Measurements from ENCODE around the gene ATXN7L2.

Gene ATXN7L2

GRCh38 chr1:109504974-109505373 lies 21.3 kb downstream of the ATXN7L2 start:
- no peak for TF ChIP-seq ZFX (IDR thresholded peaks at IDR 0.05; ENCODE audit: borderline replicate concordance)
- TF ChIP-seq, protein P1, sequence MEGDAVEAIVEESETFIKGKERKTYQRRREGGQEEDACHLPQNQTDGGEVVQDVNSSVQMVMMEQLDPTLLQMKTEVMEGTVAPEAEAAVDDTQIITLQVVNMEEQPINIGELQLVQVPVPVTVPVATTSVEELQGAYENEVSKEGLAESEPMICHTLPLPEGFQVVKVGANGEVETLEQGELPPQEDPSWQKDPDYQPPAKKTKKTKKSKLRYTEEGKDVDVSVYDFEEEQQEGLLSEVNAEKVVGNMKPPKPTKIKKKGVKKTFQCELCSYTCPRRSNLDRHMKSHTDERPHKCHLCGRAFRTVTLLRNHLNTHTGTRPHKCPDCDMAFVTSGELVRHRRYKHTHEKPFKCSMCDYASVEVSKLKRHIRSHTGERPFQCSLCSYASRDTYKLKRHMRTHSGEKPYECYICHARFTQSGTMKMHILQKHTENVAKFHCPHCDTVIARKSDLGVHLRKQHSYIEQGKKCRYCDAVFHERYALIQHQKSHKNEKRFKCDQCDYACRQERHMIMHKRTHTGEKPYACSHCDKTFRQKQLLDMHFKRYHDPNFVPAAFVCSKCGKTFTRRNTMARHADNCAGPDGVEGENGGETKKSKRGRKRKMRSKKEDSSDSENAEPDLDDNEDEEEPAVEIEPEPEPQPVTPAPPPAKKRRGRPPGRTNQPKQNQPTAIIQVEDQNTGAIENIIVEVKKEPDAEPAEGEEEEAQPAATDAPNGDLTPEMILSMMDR (IDR thresholded peaks at IDR 0.05): no peak
- no peak overlapping the region for H3K27ac ChIP-seq

DNA sequence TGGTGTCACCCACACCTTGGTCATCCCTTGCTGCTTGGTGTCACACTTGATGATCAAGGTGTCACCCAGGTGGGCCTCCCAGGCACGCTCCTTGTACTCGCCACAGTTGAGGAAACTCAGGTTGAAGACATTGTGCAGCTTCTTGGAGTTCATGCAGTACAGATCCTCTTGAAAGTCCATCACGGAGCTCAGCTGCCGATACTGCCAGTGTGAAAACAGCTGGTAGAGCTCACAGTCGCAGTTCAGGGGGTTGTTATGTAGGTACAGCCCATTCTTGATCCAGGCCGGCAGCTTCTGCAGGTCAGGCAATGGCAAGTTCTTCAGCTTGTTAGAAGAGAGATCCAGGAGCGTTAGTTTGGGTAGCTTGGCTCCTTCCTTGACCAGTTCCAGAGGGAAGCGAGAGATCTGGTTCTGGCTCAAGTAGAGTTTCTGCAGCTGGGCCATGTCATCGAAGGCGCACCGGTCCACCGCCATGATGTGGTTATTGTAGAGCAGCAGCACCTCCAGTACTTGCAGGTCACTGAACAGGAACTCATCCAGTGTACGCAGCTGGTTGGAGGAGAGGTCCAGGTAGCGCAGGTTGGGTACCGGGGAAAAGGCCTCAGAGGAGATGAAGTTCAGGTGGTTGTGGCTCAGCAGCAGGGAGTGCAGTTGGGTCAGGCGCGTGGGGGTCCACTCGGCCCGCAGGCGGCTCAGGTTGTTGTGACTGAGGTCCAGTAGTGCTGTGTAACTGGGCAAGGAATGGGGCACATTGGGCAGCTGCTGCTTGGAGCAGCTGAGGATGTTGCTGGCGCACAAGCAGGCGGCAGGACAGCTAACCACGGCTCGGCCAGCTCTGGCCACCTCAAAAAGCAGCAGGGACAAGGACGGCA lies 24.5 kb downstream of the ATXN7L2 start:
- no peak for TF ChIP-seq ZFX (IDR thresholded peaks at IDR 0.05; ENCODE audit: borderline replicate concordance)
- TF ChIP-seq, protein P1 (IDR thresholded peaks at IDR 0.05): no peak
- no peak overlapping the region for H3K27ac ChIP-seq

- H3K27ac ChIP-seq: no peak overlapping the region
- no peak for TF ChIP-seq ZFX (IDR thresholded peaks at IDR 0.05; ENCODE audit: borderline replicate concordance)
- TF ChIP-seq, protein P1 (IDR thresholded peaks at IDR 0.05): no peak
Measured at GRCh38 chr1:109508873-109509175, 25.1 kb downstream of the ATXN7L2 start.

DNA sequence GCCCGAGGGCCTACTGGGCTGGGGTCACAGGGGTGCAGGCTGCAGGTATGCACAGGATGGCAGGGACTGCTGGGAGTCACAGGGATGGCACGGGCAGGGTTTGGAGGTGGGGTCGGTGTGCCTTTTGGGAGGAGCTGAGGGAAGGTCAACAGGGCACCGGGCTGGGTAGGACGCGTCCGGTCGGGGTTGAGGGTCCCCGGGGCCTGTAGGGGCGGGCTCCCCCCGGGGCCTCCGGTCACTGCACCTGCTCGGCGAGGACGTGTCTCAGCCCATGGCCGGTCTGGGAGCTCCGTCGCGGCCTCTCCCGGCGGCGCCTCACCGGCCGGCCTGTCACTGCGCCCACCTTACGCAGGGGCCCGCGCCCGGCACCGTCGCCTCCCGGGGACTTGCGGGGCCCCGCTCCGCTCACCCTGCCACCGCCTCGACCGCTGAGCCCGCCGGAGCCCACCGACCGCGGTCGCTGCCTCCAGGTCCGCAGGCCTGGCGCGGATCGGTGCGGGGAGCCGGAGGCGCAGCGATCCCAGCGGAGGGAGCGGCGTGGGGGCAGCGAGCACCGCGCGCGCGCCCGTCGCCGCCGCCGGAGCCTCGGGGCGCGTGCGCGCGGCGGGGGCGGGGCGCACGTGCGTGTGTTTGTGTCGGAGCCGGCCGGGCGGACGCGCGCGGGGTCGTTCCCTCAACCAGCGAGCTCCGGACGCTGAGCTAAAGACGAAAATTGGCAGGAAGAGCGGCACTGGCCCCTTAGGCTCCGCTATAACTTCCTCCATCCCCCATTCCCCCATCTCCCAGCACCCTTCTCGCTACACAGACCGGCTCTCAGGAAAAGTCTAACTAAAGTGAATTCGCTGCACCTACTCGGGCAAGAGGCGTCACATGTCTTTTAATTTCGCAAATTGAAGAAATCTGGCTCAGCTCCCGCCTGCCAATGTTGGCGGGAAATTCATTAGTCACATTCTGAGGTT lies 25.8 kb downstream of the ATXN7L2 start, which contains the start of gene AMIGO1:
Gene AMIGO1, minus strand, starts transcription at position 552 of the 959 bp plus-strand sequence. CDS start 815 bp downstream, outside the sequence.
- TF ChIP-seq, protein P1 (IDR thresholded peaks at IDR 0.05): no peak
- TF ChIP-seq ZFX (IDR thresholded peaks at IDR 0.05; ENCODE audit: borderline replicate concordance): no peak
- no peak within 1 kb of the TSS for H3K27ac ChIP-seq

GRCh38 chr1:109513110-109513710 lies 29.5 kb downstream of the ATXN7L2 start:
- H3K27ac ChIP-seq: no peak overlapping the region
- TF ChIP-seq ZFX (IDR thresholded peaks at IDR 0.05; ENCODE audit: borderline replicate concordance): no peak
- TF ChIP-seq, protein P1 (IDR thresholded peaks at IDR 0.05): no peak

GRCh38 chr1:109514846-109515245 lies 31.1 kb downstream of the ATXN7L2 start:
- H3K27ac ChIP-seq: no peak overlapping the region
- TF ChIP-seq, protein P1 (IDR thresholded peaks at IDR 0.05): no peak
- no peak for TF ChIP-seq ZFX (IDR thresholded peaks at IDR 0.05; ENCODE audit: borderline replicate concordance)

Measured in 22Rv1 (cell line).